GM12878 (cell line): ENCODE data around the gene MAP2K7. TPM values are rescaled to one million over a fixed set of nuclear protein-coding genes. Genes with fewer than 3 reads are reported as not detected.

Experiments
- CTCF ChIP-seq, 3 experiments: IDR thresholded peaks in 2 of 3; conservative IDR thresholded peaks in 1 of 3; 2 replicates each; pipeline ENCODE4 v1.5.1; 2011; ENCODE audit warnings: low read depth in 3 of 3, low read length in 3 of 3, mild to moderate bottlenecking in 3 of 3, control low read depth in 2 of 3, moderate library complexity in 2 of 3, inconsistent platforms in 1 of 3, mixed read lengths in 1 of 3; ENCODE audit not compliant: control insufficient read depth in 2 of 3, insufficient read depth in 1 of 3; ENCODE audit errors: extremely low read depth in 1 of 3
- LARP7 ChIP-seq: fragments of 450-650 bp; IDR thresholded peaks from 2 replicates; pipeline ENCODE4 v1.6.1; 2017; ENCODE audit warnings: mild to moderate bottlenecking
- MAX ChIP-seq: IDR thresholded peaks from 2 replicates; pipeline ENCODE4 v1.6.1; 2012; ENCODE audit warnings: low read depth, low read length, improper control_type of control experiment
- MLLT1 ChIP-seq: fragments of 450-650 bp; IDR thresholded peaks from 2 replicates; pipeline ENCODE4 v1.6.1; 2016; ENCODE audit warnings: mild to moderate bottlenecking
- REST ChIP-seq: IDR thresholded peaks from 2 replicates; pipeline ENCODE4 v1.6.1; 2012; ENCODE audit warnings: mild to moderate bottlenecking, low read depth, low read length
- SMAD5 ChIP-seq: IDR thresholded peaks from 2 replicates; pipeline ENCODE4 v1.6.1; 2016; ENCODE audit warnings: antibody characterized with exemption, low read depth
- SMARCA5 ChIP-seq: fragments of 450-650 bp; IDR thresholded peaks from 2 replicates; pipeline ENCODE4 v1.6.1; 2017; ENCODE audit warnings: mild to moderate bottlenecking
- SMC3 ChIP-seq: IDR thresholded peaks from 2 replicates; pipeline ENCODE4 v1.6.1; 2011; ENCODE audit warnings: low read length, improper control_type of control experiment, borderline replicate concordance
- ZNF384 ChIP-seq: IDR thresholded peaks from 2 replicates; pipeline ENCODE4 v1.6.1; 2012; ENCODE audit warnings: low read depth, mild to moderate bottlenecking, low read length, improper control_type of control experiment, borderline replicate concordance
- polyA plus RNA-seq, 11 experiments: library from polyadenylated mRNA; depleted of rRNA in 4 of 11; unstranded in 6 of 11; stranded (reverse) in 5 of 11; fragments of >200 nt; fragmentation: Nextera tagmentation in 4 of 11; fragmentation: Illumina TruSeq in 1 of 11; extraction: Ambion mirVana in 4 of 11; extraction: Trizol in 1 of 11; gene quantifications; 1 replicate in 1 of 11; 2 replicates in 10 of 11; pipeline versions ENCODE4 v1.2.1 to v1.2.3, GENCODE V29; 2011 to 2016; ENCODE audit warnings: inconsistent platforms in 2 of 11, missing spikeins in 2 of 11, low read depth in 1 of 11
- total RNA-seq, 4 experiments: library from RNA; depleted of rRNA in 3 of 4; stranded (reverse); fragments of >200 nt in 3 of 4; fragmentation: Illumina TruSeq in 1 of 4; extraction: Trizol in 1 of 4; gene quantifications; 2 replicates each; pipeline versions ENCODE4 v1.2.1 to v1.2.3, GENCODE V29; 2013 to 2021

Gene MAP2K7
- total and polyA plus RNA-seq, 10 of the 15 experiments (the other 5 are each of a cell fraction or from before 2014, with no cell fraction given) = 0.34 to 32.2 (median 6.7) TPM

GRCh38 chr19:7944177-7944761, 40.6 kb downstream of the MAP2K7 start (continued):
- TF ChIP-seq REST = peak; percentile 57; the same call in 1 of the 2 replicates
- TF ChIP-seq MLLT1 = peak; percentile 42; the same call in 1 of the 2 replicates
- TF ChIP-seq LARP7 = 0 out of 2 replicates have a peak, but pooled peaks have one; percentile 28
- TF ChIP-seq SMC3 = peak; percentile 76; the same call in 1 of the 2 replicates
- peak; percentile 91 for TF ChIP-seq SMARCA5
- no peak for TF ChIP-seq MAX
- TF ChIP-seq ZNF384 = peak; percentile 51; the same call in 1 of the 2 replicates
- TF ChIP-seq CTCF (IDR thresholded peaks at IDR 0.05 in 2 of 3, conservative IDR thresholded peaks at IDR 0.05 in 1 of 3; ENCODE audit: control insufficient read depth in 2 of 3, extremely low read depth in 1 of 3, insufficient read depth in 1 of 3, low read depth in 3 of 3, low read length in 3 of 3) = peak; percentile 70 to 82 (median 80)
- TF ChIP-seq SMAD5 = no peak
